Endodermal cell (in vitro differentiated cells): ENCODE measurements around the gene LATS2. TPM values are rescaled to one million over a fixed set of nuclear protein-coding genes. Genes with fewer than 3 reads are reported as not detected.

Experiments used
- DNase-seq: peaks from one replicate; pipeline ENCODE4 v3.0.0-alpha.2; 2017
- H3K27ac ChIP-seq: 2 replicates; pipeline ENCODE4 v1.5.1; 2013; ENCODE audit warnings: mild to moderate bottlenecking, low read depth, low read length, moderate library complexity
- H3K27me3 ChIP-seq: 2 replicates; pipeline ENCODE4 v1.6.1; 2013; ENCODE audit warnings: mild to moderate bottlenecking, low read length, moderate library complexity; ENCODE audit not compliant: insufficient read depth, control insufficient read depth, poor library complexity, severe bottlenecking
- H3K36me3 ChIP-seq: 2 replicates; pipeline ENCODE4 v1.7.0; 2013; ENCODE audit warnings: mild to moderate bottlenecking, low read length, moderate library complexity; ENCODE audit not compliant: control insufficient read depth, insufficient read depth
- H3K4me1 ChIP-seq: one replicate; pipeline ENCODE4 v1.7.0; 2013; ENCODE audit warnings: low read length; ENCODE audit not compliant: control insufficient read depth, insufficient read depth
- H3K4me3 ChIP-seq: 2 replicates; pipeline ENCODE4 v1.5.1; 2013; ENCODE audit warnings: mild to moderate bottlenecking, low read length, moderate library complexity
- H3K9ac ChIP-seq: 2 replicates; pipeline ENCODE4 v1.6.1; 2013; ENCODE audit warnings: mild to moderate bottlenecking, low read length, moderate library complexity; ENCODE audit not compliant: poor library complexity, severe bottlenecking; ENCODE audit errors: extremely low read depth
- H3K9me3 ChIP-seq: 2 replicates; pipeline ENCODE4 v1.6.1; 2013; ENCODE audit warnings: mild to moderate bottlenecking, low read length, moderate library complexity; ENCODE audit not compliant: control insufficient read depth
- H3K27ac Mint-ChIP-seq: 2 replicates; pipeline ENCODE4 v1.8.0; 2020; ENCODE audit warnings: mixed read lengths
- H3K27me3 Mint-ChIP-seq: 2 replicates; pipeline ENCODE4 v1.8.0; 2021; ENCODE audit warnings: mild to moderate bottlenecking, mixed read lengths; ENCODE audit not compliant: insufficient read depth
- H3K36me3 Mint-ChIP-seq: 2 replicates; pipeline ENCODE4 v1.8.0; 2020; ENCODE audit warnings: low read depth, mixed read lengths
- H3K4me1 Mint-ChIP-seq: 2 replicates; pipeline ENCODE4 v1.8.0; 2020; ENCODE audit warnings: mixed read lengths
- H3K4me3 Mint-ChIP-seq: 2 replicates; pipeline ENCODE4 v1.8.0; 2020; ENCODE audit warnings: mild to moderate bottlenecking, moderate library complexity, mixed read lengths
- H3K9me3 Mint-ChIP-seq: 2 replicates; pipeline ENCODE4 v1.8.0; 2020; ENCODE audit warnings: mild to moderate bottlenecking, mixed read lengths
- WGBS, 2 experiments: methylation state at CpG; one replicate each; pipeline versions ENCODE4 v1.1.5 to v1.1.7; 2013; ENCODE audit warnings: missing lambda C conversion rate in 2 of 2, mixed read lengths in 1 of 2; ENCODE audit not compliant: insufficient coverage in 1 of 2, insufficient read length in 1 of 2; 5-methylcytosine and 5-hydroxymethylcytosine counted together
- total RNA-seq, 2 donors: library from RNA; stranded (reverse); fragmentation: NEBNext Ultra II Directional in 1 of 2; extraction: Animal tissue kit (Norgen Biotek cat#: 25700) in 1 of 2; gene quantifications; 2 replicates in 1 of 2; 3 replicates in 1 of 2; pipeline ENCODE4 v1.2.1, GENCODE V29; 2021
- TF ChIP-seq, protein P1 (sequence below): fragments of 200-600 bp; sonication (generic); conservative IDR thresholded peaks from 2 replicates; pipeline ENCODE4 v1.5.0; 2021; ENCODE audit warnings: antibody characterized with exemption, mild to moderate bottlenecking

Gene LATS2
- total RNA-seq, 2 donors from 2014 or later, result 26.2 to 35.4 TPM

DNA sequence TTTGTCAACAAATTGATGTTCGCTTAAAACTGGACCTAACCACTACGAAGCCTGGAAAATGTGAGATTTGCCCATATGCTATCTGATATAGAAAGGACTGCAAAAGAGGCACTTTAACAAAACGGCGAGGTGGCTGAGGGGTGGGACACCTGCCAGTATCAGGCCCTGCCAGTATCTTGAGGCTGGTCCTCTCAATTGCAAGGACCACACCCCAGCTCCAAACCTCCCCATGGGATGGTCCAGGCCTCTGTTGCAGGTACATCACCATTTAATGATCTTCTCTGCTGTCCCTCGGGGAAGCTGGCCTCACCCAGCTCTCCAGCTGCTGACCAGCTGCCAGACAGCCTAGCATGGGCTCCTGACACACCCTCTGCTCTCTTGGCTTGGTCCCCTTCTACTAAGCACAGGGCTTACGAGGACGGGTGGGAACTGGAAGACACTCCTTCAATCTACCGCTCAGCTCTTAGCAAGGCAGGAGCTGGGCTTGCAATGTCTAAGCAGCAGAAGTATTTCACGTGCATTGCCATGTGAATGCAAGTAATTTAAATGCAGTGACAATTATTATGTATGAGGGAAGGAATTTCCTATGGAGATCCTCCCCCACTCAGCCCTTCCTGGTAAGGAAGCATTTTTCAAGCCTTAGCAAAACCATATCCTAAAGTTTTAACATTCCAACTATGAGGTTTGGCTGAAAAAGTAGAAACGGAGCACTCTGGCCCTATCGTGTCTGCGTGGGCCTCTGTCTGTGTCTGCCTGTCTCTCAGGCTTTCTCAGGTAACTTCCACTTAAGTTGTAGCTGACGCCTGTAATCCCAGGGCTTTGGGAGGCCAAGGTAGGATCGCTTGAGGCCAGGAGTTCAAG lies 63.9 kb downstream of the LATS2 start:
- no peak overlapping the region for H3K27ac ChIP-seq
- no peak overlapping the region for H3K4me3 ChIP-seq
- peaks cover 50% of the 10 kb centered on the region for H3K36me3 ChIP-seq
- H3K9ac ChIP-seq, result no peak overlapping the region
- DNase-seq, result peak; percentile 51
- TF ChIP-seq, protein P1, sequence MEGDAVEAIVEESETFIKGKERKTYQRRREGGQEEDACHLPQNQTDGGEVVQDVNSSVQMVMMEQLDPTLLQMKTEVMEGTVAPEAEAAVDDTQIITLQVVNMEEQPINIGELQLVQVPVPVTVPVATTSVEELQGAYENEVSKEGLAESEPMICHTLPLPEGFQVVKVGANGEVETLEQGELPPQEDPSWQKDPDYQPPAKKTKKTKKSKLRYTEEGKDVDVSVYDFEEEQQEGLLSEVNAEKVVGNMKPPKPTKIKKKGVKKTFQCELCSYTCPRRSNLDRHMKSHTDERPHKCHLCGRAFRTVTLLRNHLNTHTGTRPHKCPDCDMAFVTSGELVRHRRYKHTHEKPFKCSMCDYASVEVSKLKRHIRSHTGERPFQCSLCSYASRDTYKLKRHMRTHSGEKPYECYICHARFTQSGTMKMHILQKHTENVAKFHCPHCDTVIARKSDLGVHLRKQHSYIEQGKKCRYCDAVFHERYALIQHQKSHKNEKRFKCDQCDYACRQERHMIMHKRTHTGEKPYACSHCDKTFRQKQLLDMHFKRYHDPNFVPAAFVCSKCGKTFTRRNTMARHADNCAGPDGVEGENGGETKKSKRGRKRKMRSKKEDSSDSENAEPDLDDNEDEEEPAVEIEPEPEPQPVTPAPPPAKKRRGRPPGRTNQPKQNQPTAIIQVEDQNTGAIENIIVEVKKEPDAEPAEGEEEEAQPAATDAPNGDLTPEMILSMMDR, result no peak
- H3K4me1 Mint-ChIP-seq, result no peaks in the 10 kb centered on the region
- 91 to 93% methylated on average over 12 to 14 of the region's 14 CpGs for WGBS, 2 experiments
- no peaks in the 10 kb centered on the region for H3K27me3 Mint-ChIP-seq
- H3K4me3 Mint-ChIP-seq, result no peak overlapping the region
- peaks cover 6% of the 10 kb centered on the region for H3K9me3 Mint-ChIP-seq
- H3K27me3 ChIP-seq, result no peaks in the 10 kb centered on the region
- peaks cover 4% of the 10 kb centered on the region for H3K9me3 ChIP-seq
- H3K36me3 Mint-ChIP-seq, result peaks cover 24% of the 10 kb centered on the region
- H3K27ac Mint-ChIP-seq, result peak overlapping the region; percentile 90
- H3K4me1 ChIP-seq, result no peaks in the 10 kb centered on the region

DNA sequence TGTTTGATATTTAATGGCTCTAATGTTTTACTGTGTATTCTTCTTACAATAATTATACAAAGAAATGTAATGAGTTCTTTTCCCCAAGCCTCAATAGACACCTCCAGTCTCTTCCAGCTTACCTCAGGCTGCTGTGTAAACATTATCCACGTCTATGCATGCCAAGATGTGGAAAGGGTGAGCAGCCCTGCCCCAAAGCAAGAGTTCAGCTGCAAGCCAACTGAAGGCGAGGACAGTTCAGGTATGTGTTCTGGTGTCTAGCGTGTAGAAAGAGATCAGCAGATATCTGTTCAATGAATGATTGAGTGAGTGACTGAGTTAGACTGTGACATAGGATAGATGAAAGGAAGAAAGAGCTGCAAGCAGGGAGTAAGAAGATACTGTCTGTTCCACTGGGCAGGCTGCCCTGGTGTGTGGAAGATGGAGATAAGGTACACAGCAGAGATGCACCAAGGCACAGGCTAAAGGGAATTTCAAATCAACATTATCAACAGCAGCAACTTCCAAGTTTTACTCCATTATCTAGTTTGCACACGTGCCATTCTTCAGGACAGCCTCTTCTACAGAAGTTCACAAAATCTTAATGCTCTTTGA lies 66.0 kb downstream of the LATS2 start:
- H3K4me3 Mint-ChIP-seq, result no peak overlapping the region
- peak; percentile 17 for DNase-seq
- Histone ChIP-seq H3K4me3 (no peak overlapping the region), H3K9me3 (no peaks in the 10 kb centered on the region), H3K27me3 (no peaks in the 10 kb centered on the region), H3K27ac (no peak overlapping the region), H3K9ac (no peak overlapping the region), H3K4me1 (no peaks in the 10 kb centered on the region), H3K36me3 (peaks cover 62% of the 10 kb centered on the region)
- H3K4me1 Mint-ChIP-seq, result no peaks in the 10 kb centered on the region
- H3K9me3 Mint-ChIP-seq, result no peaks in the 10 kb centered on the region
- WGBS, 2 experiments, result 87 to 94% methylated on average over 3 to 4 of the region's 4 CpGs
- TF ChIP-seq, protein P1, result no peak
- H3K27ac Mint-ChIP-seq, result no peak overlapping the region
- peaks cover 40% of the 10 kb centered on the region for H3K36me3 Mint-ChIP-seq
- no peaks in the 10 kb centered on the region for H3K27me3 Mint-ChIP-seq

DNA sequence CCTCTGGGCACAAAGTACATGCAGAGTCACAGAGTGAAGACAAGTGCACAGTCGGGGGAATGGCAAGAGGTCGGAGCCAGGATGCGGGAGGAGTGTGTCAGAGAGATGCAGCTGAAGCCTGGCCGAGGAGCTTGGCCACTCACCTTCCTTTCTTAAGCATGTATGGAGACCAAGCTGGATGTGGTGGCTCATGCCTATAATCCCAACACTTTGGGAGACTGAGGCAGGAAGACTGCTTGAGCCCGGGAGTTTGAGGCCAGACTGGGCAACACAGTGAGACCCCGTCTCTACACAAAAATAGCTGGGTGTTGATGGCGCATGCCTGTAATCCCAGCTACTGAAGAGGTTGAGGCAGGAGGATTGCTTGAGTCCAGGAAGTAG lies 67.0 kb downstream of the LATS2 start:
- 98% methylated on average over 5 to 7 of the region's 7 CpGs for WGBS, 2 experiments
- TF ChIP-seq, protein P1, result no peak
- H3K27ac ChIP-seq, result no peak overlapping the region

More for the DNA sequence above, 67.0 kb downstream of the LATS2 start:
- Mint-ChIP-seq H3K27ac (no peak overlapping the region), H3K36me3 (peaks cover 48% of the 10 kb centered on the region), H3K4me3 (no peak overlapping the region), H3K9me3 (no peaks in the 10 kb centered on the region), H3K27me3 (no peaks in the 10 kb centered on the region), H3K4me1 (no peaks in the 10 kb centered on the region)
- DNase-seq, result peak; percentile 30
- Histone ChIP-seq H3K27me3 (no peaks in the 10 kb centered on the region), H3K36me3 (peaks cover 69% of the 10 kb centered on the region), H3K9me3 (no peaks in the 10 kb centered on the region), H3K4me1 (no peaks in the 10 kb centered on the region), H3K9ac (no peak overlapping the region), H3K4me3 (no peak overlapping the region)
